DOHH2 (cell line): ENCODE data around the gene GRIK2.

Experiments
- H3F3A ChIP-seq: fragments of 200-600 bp; sonication (generic), shearing (Covaris generic); 2 replicates; pipeline ENCODE4 v1.6.0; 2016; ENCODE audit warnings: antibody characterized with exemption, mild to moderate bottlenecking; ENCODE audit not compliant: control insufficient read depth, insufficient read depth
- H3K27ac ChIP-seq: fragments of 200-600 bp; sonication (generic); 2 replicates; pipeline ENCODE4 v1.5.1; 2014; ENCODE audit warnings: low read depth, mild to moderate bottlenecking, low read length, moderate library complexity
- H3K27me3 ChIP-seq: fragments of 200-600 bp; sonication (generic); 2 replicates; pipeline ENCODE4 v1.6.1; 2014; ENCODE audit warnings: mild to moderate bottlenecking, low read length, mixed read lengths; ENCODE audit not compliant: control insufficient read depth
- H3K36me3 ChIP-seq: fragments of 200-600 bp; sonication (generic); 2 replicates; pipeline ENCODE4 v1.6.1; 2014; ENCODE audit warnings: mild to moderate bottlenecking, low read length, moderate library complexity, mixed read lengths; ENCODE audit not compliant: control insufficient read depth
- H3K4me1 ChIP-seq: fragments of 200-600 bp; sonication (generic); 2 replicates; pipeline ENCODE4 v1.6.1; 2014; ENCODE audit warnings: mild to moderate bottlenecking, low read length, mixed read lengths; ENCODE audit not compliant: control insufficient read depth
- H3K4me2 ChIP-seq: fragments of 200-600 bp; sonication (generic); 2 replicates; pipeline ENCODE4 v1.6.0; 2014; ENCODE audit warnings: mild to moderate bottlenecking, low read length, moderate library complexity
- H3K4me3 ChIP-seq: fragments of 200-600 bp; sonication (generic); 2 replicates; pipeline ENCODE4 v1.5.1; 2014; ENCODE audit warnings: mild to moderate bottlenecking, low read length, mixed read lengths
- H3K79me2 ChIP-seq: fragments of 200-600 bp; sonication (generic); 2 replicates; pipeline ENCODE4 v1.6.1; 2014; ENCODE audit warnings: mild to moderate bottlenecking, low read length, mixed read lengths; ENCODE audit not compliant: control insufficient read depth
- H3K9me2 ChIP-seq: fragments of 200-600 bp; sonication (generic); replicated peaks from 2 replicates; pipeline ENCODE4 v1.6.1; 2014; ENCODE audit warnings: mild to moderate bottlenecking, low read length, mixed read lengths; ENCODE audit not compliant: control insufficient read depth
- H3K9me3 ChIP-seq: fragments of 200-600 bp; sonication (generic); 2 replicates; pipeline ENCODE4 v1.6.1; 2014; ENCODE audit warnings: antibody characterized with exemption, low read length, mixed read lengths; ENCODE audit not compliant: control insufficient read depth, insufficient read depth
- H4K20me1 ChIP-seq: fragments of 200-600 bp; sonication (generic); 2 replicates; pipeline ENCODE4 v1.6.0; 2014; ENCODE audit warnings: low read depth, mild to moderate bottlenecking, antibody characterized with exemption, low read length, moderate library complexity; ENCODE audit not compliant: control insufficient read depth, insufficient read depth
- EZH2phosphoT487 ChIP-seq: fragments of 200-600 bp; sonication (generic); IDR thresholded peaks from 2 replicates; pipeline ENCODE4 v1.6.1; 2017; ENCODE audit warnings: borderline replicate concordance, mild to moderate bottlenecking, antibody characterized with exemption, low read length, moderate library complexity, mixed read lengths
- TF ChIP-seq, protein P1 (sequence below): fragments of 200-600 bp; sonication (generic); IDR thresholded peaks from one replicate; pipeline ENCODE4 v1.5.1; 2014; ENCODE audit warnings: antibody characterized with exemption, mild to moderate bottlenecking, low read depth, low read length; ENCODE audit not compliant: poor library complexity, severe bottlenecking

The GRIK2 gene

DNA sequence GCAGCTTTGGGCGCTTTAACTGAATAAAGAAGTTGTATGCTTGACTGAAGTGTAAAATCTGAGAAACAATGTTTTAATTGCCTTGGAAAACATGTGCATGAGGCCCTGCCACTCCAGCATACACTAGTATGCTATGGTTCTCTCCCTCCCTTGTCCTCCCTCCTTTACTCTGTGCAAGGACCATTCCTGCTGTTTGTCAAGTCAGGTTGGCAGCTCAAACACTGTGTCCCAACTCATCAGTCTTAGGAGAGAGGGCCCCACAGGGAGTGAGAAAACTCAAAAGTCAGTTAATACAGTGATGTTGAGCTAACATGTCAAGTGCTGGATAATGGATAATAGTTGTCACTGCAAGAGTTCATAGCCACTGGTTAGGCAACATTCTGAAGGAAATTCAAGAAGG, 543.6 kb downstream of the GRIK2 start:
- Histone ChIP-seq H3K79me2 (no peaks in the 10 kb centered on the region), H3K9me3 (no peaks in the 10 kb centered on the region), H3K4me1 (no peaks in the 10 kb centered on the region), H3K36me3 (no peaks in the 10 kb centered on the region), H3F3A (no peaks in the 10 kb centered on the region), H3K4me2 (no peak overlapping the region), H4K20me1 (no peaks in the 10 kb centered on the region), H3K27me3 (no peaks in the 10 kb centered on the region), H3K4me3 (no peak overlapping the region), H3K9me2 (no peaks in the 10 kb centered on the region), H3K27ac (no peak overlapping the region)
- TF ChIP-seq, protein P1, sequence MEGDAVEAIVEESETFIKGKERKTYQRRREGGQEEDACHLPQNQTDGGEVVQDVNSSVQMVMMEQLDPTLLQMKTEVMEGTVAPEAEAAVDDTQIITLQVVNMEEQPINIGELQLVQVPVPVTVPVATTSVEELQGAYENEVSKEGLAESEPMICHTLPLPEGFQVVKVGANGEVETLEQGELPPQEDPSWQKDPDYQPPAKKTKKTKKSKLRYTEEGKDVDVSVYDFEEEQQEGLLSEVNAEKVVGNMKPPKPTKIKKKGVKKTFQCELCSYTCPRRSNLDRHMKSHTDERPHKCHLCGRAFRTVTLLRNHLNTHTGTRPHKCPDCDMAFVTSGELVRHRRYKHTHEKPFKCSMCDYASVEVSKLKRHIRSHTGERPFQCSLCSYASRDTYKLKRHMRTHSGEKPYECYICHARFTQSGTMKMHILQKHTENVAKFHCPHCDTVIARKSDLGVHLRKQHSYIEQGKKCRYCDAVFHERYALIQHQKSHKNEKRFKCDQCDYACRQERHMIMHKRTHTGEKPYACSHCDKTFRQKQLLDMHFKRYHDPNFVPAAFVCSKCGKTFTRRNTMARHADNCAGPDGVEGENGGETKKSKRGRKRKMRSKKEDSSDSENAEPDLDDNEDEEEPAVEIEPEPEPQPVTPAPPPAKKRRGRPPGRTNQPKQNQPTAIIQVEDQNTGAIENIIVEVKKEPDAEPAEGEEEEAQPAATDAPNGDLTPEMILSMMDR, result no peak
- no peak for TF ChIP-seq EZH2phosphoT487

DNA sequence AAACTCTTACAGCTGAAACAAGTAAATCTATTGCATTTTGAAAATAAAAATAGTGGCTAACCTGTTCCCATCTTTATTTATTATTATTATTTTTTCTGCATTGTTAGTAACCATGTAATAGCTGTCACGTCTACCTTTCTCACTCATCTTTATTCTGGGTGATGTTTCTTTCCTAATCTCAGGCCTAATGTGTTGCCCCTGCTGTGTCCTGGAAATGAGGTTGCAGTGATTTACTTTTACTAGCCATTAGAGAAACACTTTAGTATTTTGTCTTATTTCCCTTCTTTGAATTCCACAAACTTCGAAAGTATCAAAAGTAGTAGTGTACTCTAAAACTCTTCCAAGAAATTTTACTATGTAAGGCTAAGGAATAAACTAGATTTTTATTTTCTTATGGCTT, 546.9 kb downstream of the GRIK2 start:
- no peaks in the 10 kb centered on the region for H3F3A ChIP-seq
- no peaks in the 10 kb centered on the region for H3K79me2 ChIP-seq
- TF ChIP-seq, protein P1, result no peak
- TF ChIP-seq EZH2phosphoT487, result no peak
- no peaks in the 10 kb centered on the region for H3K9me2 ChIP-seq
- no peak overlapping the region for H3K4me2 ChIP-seq
- no peak overlapping the region for H3K27ac ChIP-seq
- no peak overlapping the region for H3K4me3 ChIP-seq
- no peaks in the 10 kb centered on the region for H3K4me1 ChIP-seq
- no peaks in the 10 kb centered on the region for H3K36me3 ChIP-seq
- H3K27me3 ChIP-seq, result no peaks in the 10 kb centered on the region
- no peaks in the 10 kb centered on the region for H4K20me1 ChIP-seq
- peaks cover 6% of the 10 kb centered on the region; the same call in 1 of the 2 replicates for H3K9me3 ChIP-seq

DNA sequence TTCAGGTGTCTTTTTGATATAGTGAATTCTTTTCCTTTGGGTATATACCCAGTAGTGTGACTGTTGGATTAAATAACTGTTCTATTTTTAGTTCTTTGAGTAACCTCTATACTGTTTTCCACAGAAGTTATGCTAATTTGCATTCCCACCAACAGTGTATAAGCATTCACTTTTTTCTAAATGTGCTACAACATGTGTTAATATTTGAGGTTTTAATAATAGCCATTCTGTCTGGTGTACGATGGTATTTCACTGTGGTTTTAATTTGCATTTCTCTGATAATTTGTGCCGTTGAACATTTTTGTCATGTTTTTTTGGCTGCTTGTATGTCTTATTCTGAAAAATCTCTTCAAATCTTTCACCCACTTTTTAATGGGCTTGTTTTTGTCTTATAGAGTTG, 563.5 kb downstream of the GRIK2 start:
- Histone ChIP-seq H3K79me2 (no peaks in the 10 kb centered on the region), H3K9me2 (no peaks in the 10 kb centered on the region), H3K9me3 (no peaks in the 10 kb centered on the region), H3K4me1 (no peaks in the 10 kb centered on the region), H3K27me3 (no peaks in the 10 kb centered on the region), H3K4me2 (no peak overlapping the region), H3K4me3 (no peak overlapping the region), H4K20me1 (no peaks in the 10 kb centered on the region), H3K36me3 (no peaks in the 10 kb centered on the region), H3K27ac (no peak overlapping the region), H3F3A (no peaks in the 10 kb centered on the region)
- TF ChIP-seq, protein P1, result no peak
- TF ChIP-seq EZH2phosphoT487, result no peak

DNA sequence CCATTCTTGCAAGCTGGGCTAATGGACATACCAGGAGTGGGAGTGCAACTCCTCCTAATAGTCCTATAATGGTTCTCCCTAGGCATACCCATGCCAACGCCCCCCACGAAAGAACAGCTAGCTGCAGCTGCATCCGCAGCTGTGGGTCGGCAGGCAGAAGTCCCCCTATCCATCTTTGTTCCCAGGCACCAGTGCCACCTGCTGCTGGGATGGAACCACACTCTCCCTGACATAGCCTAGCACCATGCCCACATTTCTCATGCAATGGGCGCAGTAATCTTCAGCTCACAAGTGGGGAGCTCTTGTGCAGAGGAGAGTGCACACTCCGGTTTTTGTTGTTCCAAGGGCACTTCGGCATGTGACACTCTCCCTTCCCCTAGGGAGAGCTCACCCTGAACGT, 567.8 kb downstream of the GRIK2 start:
- Histone ChIP-seq H3K36me3 (no peaks in the 10 kb centered on the region), H3K79me2 (no peaks in the 10 kb centered on the region), H3F3A (no peaks in the 10 kb centered on the region), H3K27me3 (no peaks in the 10 kb centered on the region), H3K9me2 (no peaks in the 10 kb centered on the region), H3K4me1 (no peaks in the 10 kb centered on the region), H3K9me3 (no peaks in the 10 kb centered on the region), H3K4me3 (no peak overlapping the region), H3K4me2 (no peak overlapping the region), H3K27ac (no peak overlapping the region), H4K20me1 (no peaks in the 10 kb centered on the region)
- TF ChIP-seq EZH2phosphoT487, result no peak
- TF ChIP-seq, protein P1, result no peak
